Gastrocnemius medialis (tissue), 4 donors: ENCODE data around the gene FBXL3. TPM values are rescaled to one million over a fixed set of nuclear protein-coding genes. Genes with fewer than 3 reads are reported as not detected.

Experiments used
- ATAC-seq, 2 donors: fragments of 150-250 bp; one replicate each; pipeline ENCODE4 v1.9.1; 2016
- DNase-seq, 2 donors: peaks; one replicate each; pipeline ENCODE4 v3.0.0-alpha.2; 2019
- H3K27ac ChIP-seq, 4 donors: fragments of 200-600 bp; sonication (generic); 1 replicate in 1 of 4; 2 replicates in 3 of 4; pipeline ENCODE4 v1.5.1; 2016 to 2018; ENCODE audit warnings: mild to moderate bottlenecking in 2 of 4, moderate library complexity in 1 of 4
- H3K27me3 ChIP-seq, 3 donors: fragments of 200-600 bp; sonication (generic) in 2 of 3; 1 replicate in 1 of 3; 2 replicates in 2 of 3; pipeline versions ENCODE4 v1.5.1 to v1.6.0; 2016 to 2019; ENCODE audit warnings: mild to moderate bottlenecking in 1 of 3, moderate library complexity in 1 of 3
- H3K36me3 ChIP-seq, 2 donors: fragments of 200-600 bp; sonication (generic) in 1 of 2; one replicate each; pipeline ENCODE4 v1.5.1; 2017 to 2018
- H3K4me1 ChIP-seq, 2 donors: fragments of 200-600 bp; sonication (generic) in 1 of 2; one replicate each; pipeline ENCODE4 v1.5.1; 2016 to 2017; ENCODE audit warnings: mild to moderate bottlenecking in 2 of 2
- H3K4me3 ChIP-seq, 4 donors: fragments of 200-600 bp; sonication (generic) in 3 of 4; 1 replicate in 1 of 4; 2 replicates in 3 of 4; pipeline ENCODE4 v1.5.1; 2016 to 2019; ENCODE audit warnings: mild to moderate bottlenecking in 2 of 4
- H3K9me3 ChIP-seq, 3 donors: fragments of 200-600 bp; sonication (generic) in 2 of 3; 1 replicate in 1 of 3; 2 replicates in 2 of 3; pipeline ENCODE4 v1.5.1; 2016 to 2019
- CTCF ChIP-seq, 5 experiments: fragments of 450-650 bp in 3 of 5; fragments of 200-600 bp in 2 of 5; sonication (generic) in 2 of 5; IDR thresholded peaks in 4 of 5; conservative IDR thresholded peaks in 1 of 5; 1 replicate in 4 of 5; 2 replicates in 1 of 5; pipeline ENCODE4 v1.5.1; 2016 to 2019; ENCODE audit warnings: antibody characterized with exemption in 5 of 5, mild to moderate bottlenecking in 3 of 5, moderate library complexity in 3 of 5
- POLR2A ChIP-seq, 2 donors: fragments of 450-650 bp; IDR thresholded peaks; one replicate each; pipeline ENCODE4 v1.6.1; 2017; ENCODE audit warnings: antibody characterized with exemption in 2 of 2, mild to moderate bottlenecking in 2 of 2, moderate library complexity in 2 of 2
- in situ Hi-C, 4 donors: fragments of 200-750 bp; cut with MboI; loops; one replicate each; pipeline versions ENCODE4 v1.15.0 to v1.8.0; 2017; ENCODE audit warnings: low sequenced_read_pairs in 4 of 4
- intact Hi-C: fragments of 100-400 bp; cut with DNase I; formaldehyde crosslinking; loops from one replicate; pipeline ENCODE4 v1.15.1; 2023; ENCODE audit warnings: low total_unique reads
- total RNA-seq, 4 donors: library from RNA; depleted of rRNA; stranded (reverse); fragments of >200 nt; gene quantifications; one replicate each; pipeline versions ENCODE4 v1.1.0 to v1.2.3, GENCODE V29; 2016

Gene FBXL3
- total RNA-seq, 4 donors from 2014 or later = 50.6 to 75.6 (median 64.4) TPM

- peak; percentile 61 to 69 for ATAC-seq
- in situ Hi-C loops = no loop called here
- intact Hi-C loops = loop anchor here (1.0 to 10.0 kb wide), 2 partner anchors 142 to 301 kb away; partner anchors contain the start of genes KCTD12 and MYCBP2
- DNase-seq = peak; percentile 76 to 88
- no peaks in the 10 kb centered on the region for H3K36me3 ChIP-seq
- H3K27me3 ChIP-seq = no peaks in the 10 kb centered on the region
- TF ChIP-seq POLR2A (IDR thresholded peaks at IDR 0.05) (peak in 1 of 2 donors; percentile 44), CTCF (IDR thresholded peaks at IDR 0.05 in 4 of 5, conservative IDR thresholded peaks at IDR 0.05 in 1 of 5) (no peak)
- H3K9me3 ChIP-seq = no peaks in the 10 kb centered on the region
- H3K4me3 ChIP-seq = peak overlapping the region; percentile 65 to 98 (median 78)
- peak overlapping the region; percentile 93 to 100 (median 96) for H3K27ac ChIP-seq
- peaks cover 50 to 58% of the 10 kb centered on the region in 2 donors for H3K4me1 ChIP-seq
Observed at GRCh38 chr13:77026255-77026860, 601 bp downstream of the FBXL3 start.

GRCh38 chr13:77022341-77022740 lies 4.6 kb downstream of the FBXL3 start:
- peak overlapping the region in 2 of 4 donors; percentile 8 to 17 for H3K4me3 ChIP-seq
- peak overlapping the region; percentile 39 to 62 (median 46) for H3K27ac ChIP-seq
- no peaks in the 10 kb centered on the region for H3K27me3 ChIP-seq
- peaks cover 67 to 76% of the 10 kb centered on the region in 2 donors for H3K4me1 ChIP-seq
- TF ChIP-seq CTCF (IDR thresholded peaks at IDR 0.05 in 4 of 5, conservative IDR thresholded peaks at IDR 0.05 in 1 of 5) = no peak
- no peak for TF ChIP-seq POLR2A (IDR thresholded peaks at IDR 0.05)
- intact Hi-C loops = loop anchor here (10.0 kb wide), 1 partner anchor 138 kb away; the partner anchor contains the start of gene KCTD12
- H3K9me3 ChIP-seq = no peaks in the 10 kb centered on the region
- in situ Hi-C loops = no loop called here
- peaks cover 0 to 11% of the 10 kb centered on the region in 2 donors for H3K36me3 ChIP-seq
- DNase-seq = no peak
- no peak for ATAC-seq

- no peak for ATAC-seq
- peaks cover 79 to 91% of the 10 kb centered on the region in 2 donors for H3K4me1 ChIP-seq
- in situ Hi-C loops = no loop called here
- H3K4me3 ChIP-seq = no peak overlapping the region
- peak overlapping the region; percentile 23 to 75 (median 54) for H3K27ac ChIP-seq
- TF ChIP-seq CTCF (IDR thresholded peaks at IDR 0.05 in 4 of 5, conservative IDR thresholded peaks at IDR 0.05 in 1 of 5) (no peak), POLR2A (IDR thresholded peaks at IDR 0.05) (no peak)
- H3K36me3 ChIP-seq = peaks cover 2 to 37% of the 10 kb centered on the region in 2 donors
- no peak for DNase-seq
- no peaks in the 10 kb centered on the region for H3K9me3 ChIP-seq
- no peaks in the 10 kb centered on the region for H3K27me3 ChIP-seq
- intact Hi-C loops = loop anchor here (10.0 kb wide), 1 partner anchor 135 kb away; the partner anchor contains the start of gene KCTD12
Observed at GRCh38 chr13:77019756-77020155, 7.2 kb downstream of the FBXL3 start.

GRCh38 chr13:77016888-77017623 lies 9.9 kb downstream of the FBXL3 start:
- ATAC-seq = peak; percentile 59 to 82

More at GRCh38 chr13:77016888-77017623, 9.9 kb downstream of the FBXL3 start:
- no peak for DNase-seq
- intact Hi-C loops = no loop called here
- H3K4me3 ChIP-seq = no peak overlapping the region
- H3K9me3 ChIP-seq = no peaks in the 10 kb centered on the region
- H3K27ac ChIP-seq = peak overlapping the region; percentile 53 to 75 (median 64)
- peaks cover 60 to 69% of the 10 kb centered on the region in 2 donors for H3K4me1 ChIP-seq
- TF ChIP-seq CTCF (IDR thresholded peaks at IDR 0.05 in 4 of 5, conservative IDR thresholded peaks at IDR 0.05 in 1 of 5) (no peak), POLR2A (IDR thresholded peaks at IDR 0.05) (no peak)
- in situ Hi-C loops = no loop called here
- peaks cover 7 to 63% of the 10 kb centered on the region in 2 donors for H3K36me3 ChIP-seq
- H3K27me3 ChIP-seq = no peaks in the 10 kb centered on the region
